NCI-H226 (cell line): ENCODE results near the gene SESN1.

Experiments
- DNase-seq: peaks from one replicate; pipeline ENCODE4 v3.0.0-alpha.2; 2015

Gene SESN1

DNA sequence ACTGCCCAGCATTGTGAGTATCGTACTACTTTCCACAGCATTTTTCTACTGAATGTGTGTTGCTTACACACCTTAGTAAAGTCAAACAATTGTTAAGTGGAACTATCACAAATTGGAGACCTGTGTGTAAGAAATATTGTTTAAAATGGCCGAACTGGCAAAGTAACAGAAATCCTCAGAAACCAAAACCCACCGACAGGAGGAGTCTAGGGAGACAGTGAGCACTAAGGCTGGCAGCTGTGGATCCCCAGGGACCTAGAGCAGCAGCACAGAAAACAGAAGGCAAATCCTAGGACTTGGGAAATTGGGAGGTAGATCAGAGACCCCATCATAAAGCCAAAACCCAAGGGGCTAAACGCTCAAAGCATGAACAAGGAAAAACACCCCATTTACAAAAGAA is 69.9 kb downstream of the SESN1 start:
- DNase-seq = no peak

- no peak for DNase-seq
Observed at GRCh38 chr6:109024368-109024767, 70.3 kb downstream of the SESN1 start.

DNA sequence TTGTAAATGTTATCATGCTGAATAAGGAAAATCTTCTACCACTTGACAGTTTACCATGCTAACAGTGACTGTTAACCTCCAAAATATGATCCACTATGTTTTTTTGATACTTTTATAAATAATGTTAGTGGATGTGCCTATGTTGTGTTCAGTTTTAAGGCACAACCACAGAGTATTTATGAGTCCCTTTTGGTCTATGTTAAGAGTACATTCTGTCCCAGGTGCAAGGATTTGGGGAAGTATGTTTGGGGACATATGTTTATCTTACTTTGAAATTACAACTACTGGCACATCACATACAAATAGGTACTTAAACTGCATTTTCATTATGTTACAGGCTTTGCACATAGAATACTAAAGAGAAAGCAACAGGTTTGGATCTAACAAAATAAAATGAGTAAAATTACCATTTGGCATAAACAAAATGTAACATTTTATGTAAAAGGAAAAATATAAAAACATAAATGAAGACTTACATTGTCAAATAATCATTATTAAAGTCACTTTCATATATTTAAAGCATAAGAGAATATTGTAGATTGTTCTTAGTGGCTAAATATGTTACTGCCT is 71.2 kb downstream of the SESN1 start:
- DNase-seq = no peak

DNA sequence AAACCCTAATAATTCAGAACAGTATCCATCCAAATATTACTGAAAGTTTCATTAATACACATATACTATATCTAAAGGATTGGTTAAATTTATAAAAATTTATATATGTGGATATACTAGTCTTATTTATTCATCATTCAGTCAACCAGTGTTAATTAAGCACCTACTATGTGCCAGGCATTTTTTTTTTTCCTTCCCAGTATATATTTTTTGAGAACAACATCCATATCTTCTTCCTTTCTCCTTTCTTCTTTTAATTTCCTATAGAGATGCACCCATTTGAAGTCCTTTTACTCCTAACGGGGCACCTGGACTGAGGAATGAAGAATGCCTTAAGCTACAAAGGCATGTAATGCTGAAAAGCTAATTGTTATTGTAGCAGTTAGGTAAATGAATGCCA is 72.8 kb downstream of the SESN1 start:
- DNase-seq = no peak

DNA sequence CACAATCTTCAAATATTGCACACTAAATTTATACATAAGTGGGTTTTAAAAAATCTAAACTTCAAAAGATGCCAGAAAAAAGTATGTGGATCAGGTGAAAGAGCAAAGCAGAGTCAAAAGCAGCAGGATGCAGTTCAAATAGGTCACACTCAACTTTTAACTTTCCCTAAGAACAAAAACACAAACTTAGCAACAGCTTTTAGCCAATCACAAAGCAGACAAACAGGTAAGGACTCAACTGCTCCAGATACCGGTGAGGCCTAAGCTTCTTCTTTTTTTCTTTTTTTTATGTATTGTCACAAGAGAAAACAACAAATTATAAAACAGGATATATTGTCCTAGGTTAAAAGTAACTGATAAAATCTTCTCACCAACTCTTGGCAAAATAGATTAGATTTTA is 74.7 kb downstream of the SESN1 start:
- DNase-seq = no peak

GRCh38 chr6:109015176-109015575 is 79.5 kb downstream of the SESN1 start:
- DNase-seq = no peak

DNA sequence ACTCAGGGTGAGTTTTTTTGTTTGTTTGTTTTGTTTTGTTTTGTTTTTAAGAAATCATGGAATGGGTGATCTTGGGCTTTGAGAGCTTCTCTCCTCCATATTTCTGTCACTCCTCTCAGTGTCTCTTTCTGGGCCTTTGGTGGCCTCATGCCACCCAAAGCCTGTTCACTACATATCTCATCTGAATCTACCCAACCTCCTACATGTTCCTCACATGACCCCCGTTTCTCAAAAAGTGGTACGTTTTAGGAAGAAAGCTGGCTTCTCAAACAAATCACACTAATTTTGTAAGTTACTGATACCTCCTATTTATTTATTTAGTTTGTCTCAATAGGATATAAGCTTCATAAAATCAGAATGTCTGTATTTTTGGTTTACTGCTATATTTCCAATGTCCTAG is 80.0 kb downstream of the SESN1 start:
- DNase-seq = no peak

- no peak for DNase-seq
Observed at GRCh38 chr6:109013656-109014305, 80.9 kb downstream of the SESN1 start.

DNA sequence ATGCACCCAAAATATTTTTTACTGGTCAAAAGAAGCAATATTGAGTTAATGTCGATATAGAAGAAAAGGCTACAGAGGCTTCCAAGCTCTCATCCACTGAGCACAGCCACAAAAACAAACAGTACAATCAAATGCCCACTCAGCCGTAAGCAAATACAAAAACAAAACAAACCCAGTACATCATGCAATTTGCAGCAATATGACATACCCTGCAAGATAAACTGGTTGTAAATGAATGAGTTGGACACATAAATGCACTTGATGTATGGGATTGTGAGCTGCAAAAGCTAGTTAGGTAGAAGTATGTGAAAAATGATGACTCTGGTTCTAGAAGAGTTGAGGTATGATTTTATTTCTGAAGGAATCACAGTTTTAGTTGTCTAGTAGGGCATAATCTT is 83.9 kb downstream of the SESN1 start:
- no peak for DNase-seq

GRCh38 chr6:109009962-109010704 is 84.5 kb downstream of the SESN1 start:
- no peak for DNase-seq

DNA sequence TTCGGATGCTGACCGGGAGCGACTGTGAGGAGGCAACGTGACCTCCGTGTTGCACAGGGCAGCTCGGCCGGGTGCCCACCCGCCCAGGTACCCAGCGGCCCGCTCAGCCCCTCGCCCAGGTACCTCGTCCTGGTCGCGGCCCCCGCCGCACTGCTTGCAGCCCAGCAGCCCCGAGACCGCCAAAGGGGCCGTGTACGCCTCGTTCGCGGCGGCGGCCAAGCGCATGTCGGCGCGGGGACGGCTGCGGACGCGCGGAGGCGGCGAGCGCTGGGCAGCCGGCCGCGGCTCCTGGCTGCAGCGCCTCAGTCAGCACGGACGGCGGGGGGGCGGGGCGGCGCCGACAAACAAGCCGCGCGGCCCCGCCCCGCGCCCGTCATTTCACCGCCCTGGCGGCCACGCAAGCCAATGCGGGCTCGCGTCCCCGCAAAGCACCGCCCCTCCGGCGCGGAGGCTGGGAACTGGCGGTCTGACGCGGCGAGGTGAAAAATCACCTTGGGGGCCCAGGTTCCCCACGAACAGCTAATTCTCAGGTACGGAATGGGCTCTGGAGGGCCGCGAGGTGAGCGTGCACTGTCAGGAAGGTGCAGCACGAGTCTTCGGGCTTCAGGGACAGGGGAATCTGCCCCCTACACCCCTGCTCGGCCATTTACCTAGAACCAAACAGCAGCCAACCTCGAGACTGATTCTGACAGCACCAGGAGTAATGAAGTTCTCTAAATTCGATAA is 85.2 kb downstream of the SESN1 start:
- peak; percentile 88 for DNase-seq

DNA sequence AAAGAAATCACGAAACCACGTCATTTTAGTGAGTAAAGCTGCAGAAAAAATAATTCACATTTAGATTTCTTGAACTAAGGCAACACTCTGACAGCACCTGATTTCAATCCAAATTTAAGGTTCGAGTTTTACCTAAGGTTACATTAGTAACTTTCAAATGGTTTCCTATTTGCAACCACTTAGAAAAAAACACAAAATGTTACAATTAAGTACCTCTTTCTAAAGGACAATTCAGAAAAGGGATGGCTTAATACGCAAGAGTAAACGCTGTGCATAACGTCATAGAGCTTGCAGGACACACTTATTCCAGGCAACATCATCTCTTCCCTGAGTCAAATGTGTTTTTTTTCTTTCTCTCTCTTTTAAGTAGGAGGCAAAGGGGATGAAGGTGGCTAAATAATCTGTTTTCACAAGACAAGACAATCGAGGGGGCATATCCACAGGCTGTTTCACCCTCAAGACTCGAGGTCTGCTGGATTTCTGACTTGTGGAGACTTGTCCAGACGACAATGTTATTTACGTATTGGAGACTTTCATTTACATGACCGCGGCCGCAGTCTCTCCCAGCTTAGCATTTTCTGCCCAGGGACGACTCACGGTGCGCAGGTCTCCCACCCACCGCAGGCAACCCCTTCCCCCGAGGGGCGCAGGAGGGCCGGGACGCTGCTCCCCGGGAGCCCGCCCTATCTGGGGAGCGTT is 86.0 kb downstream of the SESN1 start:
- no peak for DNase-seq

DNA sequence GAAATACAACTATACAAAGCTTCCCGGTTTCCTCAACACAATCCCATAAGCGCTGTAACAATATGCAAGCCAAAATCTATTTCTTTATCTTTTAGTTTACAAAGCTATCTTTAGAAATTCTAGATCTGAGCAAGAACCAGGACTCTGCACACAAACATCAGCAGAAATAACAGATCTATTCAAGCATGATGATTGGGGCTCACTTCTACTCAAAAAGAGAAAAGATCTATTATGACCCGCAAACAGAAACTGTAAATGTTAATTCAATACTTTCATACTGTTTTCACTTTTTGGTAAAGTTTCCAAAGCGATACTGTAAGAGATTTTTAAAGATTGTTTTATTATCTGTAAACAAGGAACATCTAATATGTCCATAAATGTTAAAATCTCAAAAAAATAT is 86.6 kb downstream of the SESN1 start:
- no peak for DNase-seq

DNA sequence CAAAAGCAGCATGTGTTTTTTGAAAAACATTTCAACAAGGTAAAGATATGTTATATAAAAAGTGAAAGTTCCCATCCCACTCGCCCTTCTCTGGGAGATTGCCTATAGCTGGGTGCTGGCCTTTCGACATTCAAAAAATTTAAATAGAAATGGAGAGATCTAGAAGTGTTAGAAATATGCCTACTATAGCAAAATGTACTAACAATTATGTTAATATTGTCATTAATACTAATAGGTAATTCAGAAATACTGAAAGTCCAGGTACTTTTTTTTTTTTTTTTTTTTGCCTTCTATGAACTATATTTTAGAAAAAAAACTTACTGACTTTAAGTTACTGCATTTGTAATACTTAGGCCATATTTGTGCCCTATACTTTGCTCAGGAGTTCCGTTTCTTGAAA is 87.1 kb downstream of the SESN1 start:
- no peak for DNase-seq

DNA sequence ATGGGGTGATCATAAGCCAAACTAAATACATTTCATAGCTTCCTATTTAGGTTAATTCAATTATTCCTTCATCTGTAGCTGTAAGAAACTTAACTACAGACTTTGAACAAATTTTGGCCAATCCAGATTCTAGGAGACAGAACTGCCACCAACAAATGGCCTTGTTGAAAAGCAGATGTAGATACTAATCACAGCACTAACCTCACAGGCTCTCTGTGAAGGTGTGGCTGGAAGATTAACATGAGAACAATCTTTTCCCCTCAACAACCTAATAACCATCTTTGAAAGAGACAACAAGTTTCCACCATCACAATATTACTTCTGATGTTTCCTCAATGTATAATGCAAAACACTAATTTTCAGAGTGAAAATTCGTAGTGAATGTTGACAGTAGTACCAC is 87.8 kb downstream of the SESN1 start:
- no peak for DNase-seq

DNA sequence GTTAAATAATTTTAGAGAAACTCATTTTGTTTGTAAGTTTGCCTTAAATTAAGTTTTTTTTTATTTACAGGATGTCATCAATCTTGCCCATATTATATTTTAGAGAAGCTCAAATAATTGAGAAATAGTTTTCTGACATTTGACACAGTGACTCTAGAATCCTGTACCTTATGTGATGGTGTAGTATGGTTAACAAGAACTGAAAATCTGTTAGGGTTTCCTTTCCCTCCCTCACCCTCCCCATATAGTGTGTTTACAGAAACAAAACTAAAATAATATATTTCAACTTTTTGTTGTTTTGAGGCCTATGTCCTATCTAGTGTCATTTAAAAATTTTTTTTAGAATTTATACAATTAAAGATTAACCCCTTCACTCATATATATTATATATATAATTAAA is 91.8 kb downstream of the SESN1 start:
- DNase-seq = no peak

DNA sequence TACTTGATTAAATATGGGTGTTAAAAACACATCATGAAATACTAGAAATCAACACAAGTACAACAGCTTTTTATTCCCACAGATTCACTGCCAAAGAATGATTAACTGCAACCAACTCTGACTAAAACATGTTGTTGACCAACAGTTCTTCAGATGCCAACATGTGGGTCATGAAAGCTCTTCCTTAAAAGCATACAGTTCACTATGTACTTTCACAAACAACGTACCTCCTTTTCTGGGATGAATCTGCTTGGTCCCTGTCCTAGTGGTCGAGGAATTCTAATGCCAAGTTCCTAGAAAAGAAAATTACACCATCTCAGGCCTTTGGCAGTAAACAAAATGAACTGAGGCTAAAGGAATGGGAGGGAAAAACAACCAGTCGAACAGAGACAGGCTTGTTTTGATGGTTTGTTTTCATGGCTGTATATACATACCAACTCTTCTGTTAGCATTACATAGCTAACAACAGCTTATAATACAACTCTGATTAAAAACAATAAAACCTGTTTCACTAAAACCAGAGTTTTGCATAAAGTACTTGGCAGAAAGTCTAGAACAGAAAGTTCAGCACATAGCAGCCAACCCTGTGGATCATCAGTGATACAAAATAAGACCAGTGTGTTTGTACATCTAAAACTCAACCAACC is 92.5 kb downstream of the SESN1 start:
- no peak for DNase-seq

- no peak for DNase-seq
Observed at GRCh38 chr6:109001291-109001894, 93.3 kb downstream of the SESN1 start.

- no peak for DNase-seq
Observed at GRCh38 chr6:109000289-109000688, 94.4 kb downstream of the SESN1 start.

DNA sequence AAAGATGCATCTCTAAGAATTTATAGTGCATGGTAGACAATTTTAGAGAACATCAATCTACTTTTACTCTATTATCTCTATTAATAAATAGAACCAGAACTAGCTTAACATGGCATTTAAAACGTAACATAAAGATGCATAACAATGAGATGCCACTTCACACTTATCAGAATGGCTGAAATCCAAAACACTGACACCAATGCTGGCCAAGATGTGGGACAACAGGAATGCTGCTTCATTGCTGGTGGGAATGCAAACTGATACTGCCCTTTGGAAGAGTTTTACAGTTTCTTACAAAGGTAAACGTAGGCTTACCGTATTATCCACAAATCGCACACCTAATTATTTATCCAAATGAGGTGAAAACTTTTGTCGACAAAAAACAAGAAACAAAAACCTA is 95.2 kb downstream of the SESN1 start:
- DNase-seq = no peak

DNA sequence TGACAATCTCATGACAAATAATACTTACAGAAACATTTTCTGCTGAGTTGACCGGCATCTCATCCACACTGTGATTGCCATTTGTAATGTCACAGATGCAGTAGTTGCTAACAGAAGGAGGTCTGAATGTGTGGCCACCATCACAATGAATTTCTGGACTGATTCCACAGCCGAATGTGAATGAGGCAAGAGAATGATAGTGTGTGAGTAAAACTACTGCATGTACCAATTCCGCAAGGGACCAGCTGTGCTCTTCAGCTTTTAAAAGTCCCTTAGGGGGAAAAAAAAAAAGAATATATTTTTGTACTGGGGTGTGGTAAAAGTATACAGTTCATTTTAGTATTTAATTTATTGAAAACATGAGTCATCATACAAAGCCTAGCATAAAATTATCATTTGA is 96.2 kb downstream of the SESN1 start:
- no peak for DNase-seq

GRCh38 chr6:108996208-108996607 is 98.4 kb downstream of the SESN1 start:
- no peak for DNase-seq
